HepG2 (cell line): Measurements from ENCODE around the gene BUB1B. TPM values are rescaled to one million over a fixed set of nuclear protein-coding genes. Genes with fewer than 3 reads are reported as not detected.

Experiments
- CHCHD3 ChIP-seq: sonication (generic); formaldehyde crosslinking; IDR thresholded peaks from 2 replicates; pipeline ENCODE4 v1.8.0; 2022; ENCODE audit warnings: mild to moderate bottlenecking, missing genetic modification reagents, moderate library complexity
- DNMT1 ChIP-seq: sonication (generic); formaldehyde crosslinking; IDR thresholded peaks from 2 replicates; pipeline ENCODE4 v1.5.1; 2020; ENCODE audit warnings: mild to moderate bottlenecking, missing genetic modification reagents
- KDM2A ChIP-seq: sonication (generic); formaldehyde crosslinking; IDR thresholded peaks from 2 replicates; pipeline ENCODE4 v1.4.0; 2020; ENCODE audit warnings: low read depth, missing genetic modification reagents, borderline replicate concordance
- KDM5A ChIP-seq: fragments of 200-600 bp; sonication (generic); IDR thresholded peaks from 2 replicates; pipeline ENCODE4 v1.7.0; 2018; ENCODE audit warnings: antibody characterized with exemption, mild to moderate bottlenecking, low read length, borderline replicate concordance
- MAZ ChIP-seq, 2 experiments: sonication (generic) in 1 of 2; formaldehyde crosslinking in 1 of 2; IDR thresholded peaks; 2 replicates each; pipeline versions ENCODE4 v1.5.0 to v1.6.1; 2012 to 2020; ENCODE audit warnings: low read depth in 2 of 2, mild to moderate bottlenecking in 2 of 2, borderline replicate concordance in 1 of 2, improper control_type of control experiment in 1 of 2, low read length in 1 of 2, missing genetic modification reagents in 1 of 2, moderate library complexity in 1 of 2
- PLRG1 ChIP-seq: fragments of 450-650 bp; conservative IDR thresholded peaks from 2 replicates; pipeline ENCODE4 v1.6.1; 2016
- RBAK ChIP-seq: sonication (generic); formaldehyde crosslinking; IDR thresholded peaks from 2 replicates; pipeline ENCODE4 v1.5.1; 2020; ENCODE audit warnings: mild to moderate bottlenecking, missing genetic modification reagents
- SNRNP70 ChIP-seq: fragments of 200-400 bp; formaldehyde crosslinking; IDR thresholded peaks from 2 replicates; pipeline ENCODE4 v1.6.1; 2017; ENCODE audit warnings: mild to moderate bottlenecking, low read depth, low read length, moderate library complexity
- TGIF2 ChIP-seq: IDR thresholded peaks from 2 replicates; pipeline ENCODE4 v1.6.1; 2016; ENCODE audit warnings: control low read depth, missing compliant biosample characterization
- XBP1 ChIP-seq: sonication (generic); formaldehyde crosslinking; IDR thresholded peaks from 2 replicates; pipeline ENCODE4 v1.5.0; 2020; ENCODE audit warnings: missing genetic modification reagents
- XRCC5 ChIP-seq: fragments of 200-400 bp; formaldehyde crosslinking; optimal IDR thresholded peaks from 2 replicates; pipeline ENCODE3; 2017; ENCODE audit warnings: mild to moderate bottlenecking, low read length
- ZBTB1 ChIP-seq: sonication (generic); formaldehyde crosslinking; IDR thresholded peaks from 2 replicates; pipeline ENCODE4 v1.4.0; 2020; ENCODE audit warnings: missing genetic modification reagents, borderline replicate concordance
- ZBTB42 ChIP-seq: sonication (generic); formaldehyde crosslinking; IDR thresholded peaks from 2 replicates; pipeline ENCODE4 v1.5.0; 2020; ENCODE audit warnings: mild to moderate bottlenecking, missing genetic modification reagents
- ZNF225 ChIP-seq: sonication (generic); formaldehyde crosslinking; IDR thresholded peaks from 2 replicates; pipeline ENCODE4 v1.4.0; 2020; ENCODE audit warnings: mild to moderate bottlenecking, missing genetic modification reagents
- ZNF333 ChIP-seq: sonication (generic); formaldehyde crosslinking; IDR thresholded peaks from 2 replicates; pipeline ENCODE4 v1.4.0; 2020; ENCODE audit warnings: mild to moderate bottlenecking, missing genetic modification reagents, borderline replicate concordance
- ZNF337 ChIP-seq: sonication (generic); formaldehyde crosslinking; IDR thresholded peaks from 2 replicates; pipeline ENCODE4 v1.5.1; 2020; ENCODE audit warnings: missing genetic modification reagents, low read depth, mild to moderate bottlenecking, borderline replicate concordance
- ZNF382 ChIP-seq: sonication (generic); formaldehyde crosslinking; IDR thresholded peaks from 2 replicates; pipeline ENCODE4 v1.5.0; 2020; ENCODE audit warnings: missing genetic modification reagents, mild to moderate bottlenecking, borderline replicate concordance
- ZNF567 ChIP-seq: sonication (generic); formaldehyde crosslinking; IDR thresholded peaks from 2 replicates; pipeline ENCODE4 v1.8.1; 2023; ENCODE audit warnings: mild to moderate bottlenecking, missing genetic modification reagents, borderline replicate concordance
- ZNF7 ChIP-seq: IDR thresholded peaks from 2 replicates; pipeline ENCODE4 v1.6.1; 2016; ENCODE audit warnings: missing biosample characterization, missing genetic modification reagents
- ZNF792 ChIP-seq: IDR thresholded peaks from 2 replicates; pipeline ENCODE4 v1.6.1; 2016
- polyA plus RNA-seq, 8 experiments: library from polyadenylated mRNA; depleted of rRNA in 3 of 8; stranded (reverse) in 7 of 8; unstranded in 1 of 8; fragments of >200 nt; fragmentation: Illumina TruSeq in 4 of 8; extraction: Trizol in 4 of 8; gene quantifications; 2 replicates each; pipeline versions ENCODE4 v1.2.1 to v1.2.3, GENCODE V29; 2011 to 2016; ENCODE audit warnings: low read depth in 4 of 8, missing spikeins in 1 of 8, mixed read lengths in 1 of 8; ENCODE audit not compliant: insufficient read depth in 1 of 8
- total RNA-seq, 5 experiments: library from RNA; depleted of rRNA; stranded (reverse); fragments of >200 nt; fragmentation: Illumina TruSeq; extraction: Trizol; gene quantifications; 2 replicates each; pipeline ENCODE4 v1.2.3, GENCODE V29; 2016; ENCODE audit warnings: low read depth in 1 of 5
- TF ChIP-seq, protein P1 (sequence below), 2 experiments: sonication (generic) in 1 of 2; formaldehyde crosslinking in 1 of 2; IDR thresholded peaks; 2 replicates each; pipeline versions ENCODE4 v1.6.1 to v1.9.0; 2014 to 2022; ENCODE audit warnings: antibody characterized with exemption in 1 of 2, borderline replicate concordance in 1 of 2, inconsistent platforms in 1 of 2, low read depth in 1 of 2, missing genetic modification reagents in 1 of 2
- TF ChIP-seq, protein P2 (sequence below): sonication (generic); formaldehyde crosslinking; IDR thresholded peaks from 2 replicates; pipeline ENCODE4 v1.5.0; 2020; ENCODE audit warnings: mild to moderate bottlenecking, missing genetic modification reagents

BUB1B gene
- total and polyA plus RNA-seq, 2 of the 13 experiments (the other 11 are each of a cell fraction or from before 2014, with no cell fraction given): 26.2 to 63.5 TPM

DNA sequence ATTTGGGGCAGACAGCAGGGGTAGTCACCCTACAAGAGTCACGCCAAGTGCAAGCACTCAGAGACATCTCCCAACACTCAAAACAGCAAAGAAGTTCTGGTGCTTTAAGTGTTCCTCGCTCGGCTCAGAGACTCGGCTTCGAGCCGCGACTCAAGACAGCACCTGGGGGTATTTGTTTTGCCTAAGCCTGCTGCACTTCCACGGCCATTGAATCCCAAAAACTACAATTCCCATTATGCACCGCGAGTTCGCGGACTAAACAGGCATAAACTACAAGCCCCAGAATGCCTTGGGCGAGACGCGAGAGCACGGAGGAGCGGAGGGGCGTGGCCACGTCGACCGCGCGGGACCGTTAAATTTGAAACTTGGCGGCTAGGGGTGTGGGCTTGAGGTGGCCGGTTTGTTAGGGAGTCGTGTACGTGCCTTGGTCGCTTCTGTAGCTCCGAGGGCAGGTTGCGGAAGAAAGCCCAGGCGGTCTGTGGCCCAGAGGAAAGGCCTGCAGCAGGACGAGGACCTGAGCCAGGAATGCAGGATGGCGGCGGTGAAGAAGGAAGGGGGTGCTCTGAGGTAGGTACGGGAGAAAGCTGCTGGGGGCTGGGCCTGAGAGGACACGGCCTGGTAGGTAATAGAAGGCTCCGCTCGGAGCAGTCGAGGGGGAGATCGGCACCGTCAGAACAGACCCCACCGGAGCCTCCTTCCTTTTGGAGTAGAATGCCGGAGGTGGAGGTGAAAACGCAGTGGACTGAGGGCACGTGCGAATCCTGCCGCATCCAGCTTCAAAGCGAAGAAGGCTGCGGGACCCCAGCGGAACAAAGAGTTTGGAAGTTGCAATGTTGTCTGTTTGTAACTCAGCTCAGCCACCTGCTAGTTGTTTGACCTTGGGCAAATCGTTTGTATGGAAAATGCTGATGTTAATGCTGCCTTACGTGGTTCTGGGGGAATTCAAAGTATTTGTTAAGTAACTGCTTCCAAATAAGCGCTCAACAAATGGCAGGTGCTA is at the start of gene BUB1B (continued):
- TF ChIP-seq, protein P1, sequence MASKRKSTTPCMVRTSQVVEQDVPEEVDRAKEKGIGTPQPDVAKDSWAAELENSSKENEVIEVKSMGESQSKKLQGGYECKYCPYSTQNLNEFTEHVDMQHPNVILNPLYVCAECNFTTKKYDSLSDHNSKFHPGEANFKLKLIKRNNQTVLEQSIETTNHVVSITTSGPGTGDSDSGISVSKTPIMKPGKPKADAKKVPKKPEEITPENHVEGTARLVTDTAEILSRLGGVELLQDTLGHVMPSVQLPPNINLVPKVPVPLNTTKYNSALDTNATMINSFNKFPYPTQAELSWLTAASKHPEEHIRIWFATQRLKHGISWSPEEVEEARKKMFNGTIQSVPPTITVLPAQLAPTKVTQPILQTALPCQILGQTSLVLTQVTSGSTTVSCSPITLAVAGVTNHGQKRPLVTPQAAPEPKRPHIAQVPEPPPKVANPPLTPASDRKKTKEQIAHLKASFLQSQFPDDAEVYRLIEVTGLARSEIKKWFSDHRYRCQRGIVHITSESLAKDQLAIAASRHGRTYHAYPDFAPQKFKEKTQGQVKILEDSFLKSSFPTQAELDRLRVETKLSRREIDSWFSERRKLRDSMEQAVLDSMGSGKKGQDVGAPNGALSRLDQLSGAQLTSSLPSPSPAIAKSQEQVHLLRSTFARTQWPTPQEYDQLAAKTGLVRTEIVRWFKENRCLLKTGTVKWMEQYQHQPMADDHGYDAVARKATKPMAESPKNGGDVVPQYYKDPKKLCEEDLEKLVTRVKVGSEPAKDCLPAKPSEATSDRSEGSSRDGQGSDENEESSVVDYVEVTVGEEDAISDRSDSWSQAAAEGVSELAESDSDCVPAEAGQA (IDR thresholded peaks at IDR 0.05; ENCODE audit: low read depth): peak; percentile 82
- TF ChIP-seq, protein P1 (CRISPR knock-in tag; IDR thresholded peaks at IDR 0.05; ENCODE audit: borderline replicate concordance): no peak
- peak; percentile 71 for TF ChIP-seq XRCC5
- TF ChIP-seq KDM2A: peak; percentile 77
- peak; percentile 64; the same call in 1 of the 2 replicates for TF ChIP-seq KDM5A
- peak; percentile 80; the same call in 1 of the 2 replicates for TF ChIP-seq ZNF567
- no peak for TF ChIP-seq PLRG1
- TF ChIP-seq DNMT1 (CRISPR knock-in tag): no peak
- no peak for TF ChIP-seq ZNF382 (CRISPR knock-in tag)
- TF ChIP-seq ZNF337: no peak
- peak; percentile 33; the same call in 1 of the 2 replicates for TF ChIP-seq ZNF792 (CRISPR knock-in tag)
- TF ChIP-seq, protein P2, sequence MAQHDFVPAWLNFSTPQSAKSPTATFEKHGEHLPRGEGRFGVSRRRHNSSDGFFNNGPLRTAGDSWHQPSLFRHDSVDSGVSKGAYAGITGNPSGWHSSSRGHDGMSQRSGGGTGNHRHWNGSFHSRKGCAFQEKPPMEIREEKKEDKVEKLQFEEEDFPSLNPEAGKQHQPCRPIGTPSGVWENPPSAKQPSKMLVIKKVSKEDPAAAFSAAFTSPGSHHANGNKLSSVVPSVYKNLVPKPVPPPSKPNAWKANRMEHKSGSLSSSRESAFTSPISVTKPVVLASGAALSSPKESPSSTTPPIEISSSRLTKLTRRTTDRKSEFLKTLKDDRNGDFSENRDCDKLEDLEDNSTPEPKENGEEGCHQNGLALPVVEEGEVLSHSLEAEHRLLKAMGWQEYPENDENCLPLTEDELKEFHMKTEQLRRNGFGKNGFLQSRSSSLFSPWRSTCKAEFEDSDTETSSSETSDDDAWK (CRISPR knock-in tag): no peak
- no peak for TF ChIP-seq CHCHD3 (CRISPR knock-in tag)
- TF ChIP-seq ZBTB1 (CRISPR knock-in tag): no peak
- no peak for TF ChIP-seq MAZ (IDR thresholded peaks at IDR 0.05; ENCODE audit: borderline replicate concordance, low read depth, low read length)
- peak; percentile 66 for TF ChIP-seq MAZ (CRISPR knock-in tag; IDR thresholded peaks at IDR 0.05; ENCODE audit: low read depth)
- TF ChIP-seq ZNF7 (CRISPR knock-in tag): 0 out of 2 replicates have a peak, but pooled peaks have one; percentile 17
- TF ChIP-seq TGIF2 (CRISPR knock-in tag): peak; percentile 98
- TF ChIP-seq ZNF333: no peak
- no peak for TF ChIP-seq XBP1
- no peak for TF ChIP-seq SNRNP70
- TF ChIP-seq RBAK (CRISPR knock-in tag): peak; percentile 98
- TF ChIP-seq ZNF225 (CRISPR knock-in tag): no peak; the same call in 1 of the 2 replicates
- no peak for TF ChIP-seq ZBTB42 (CRISPR knock-in tag)
